Vagina (tissue), 2 donors: ENCODE data around the gene TAGLN.

ENCODE experiments used
- POLR2A ChIP-seq, 2 donors: fragments of 450-650 bp; IDR thresholded peaks; one replicate each; pipeline ENCODE4 v1.6.1; 2017; ENCODE audit warnings: antibody characterized with exemption in 2 of 2, mild to moderate bottlenecking in 2 of 2, moderate library complexity in 2 of 2
- TF ChIP-seq, protein P1 (sequence below), 3 experiments: fragments of 450-650 bp in 2 of 3; fragments of 200-600 bp in 1 of 3; sonication (generic) in 1 of 3; IDR thresholded peaks; one replicate each; pipeline ENCODE4 v1.5.1; 2017 to 2019; ENCODE audit warnings: antibody characterized with exemption in 3 of 3, mild to moderate bottlenecking in 2 of 3, moderate library complexity in 2 of 3

- TF ChIP-seq, protein P1, sequence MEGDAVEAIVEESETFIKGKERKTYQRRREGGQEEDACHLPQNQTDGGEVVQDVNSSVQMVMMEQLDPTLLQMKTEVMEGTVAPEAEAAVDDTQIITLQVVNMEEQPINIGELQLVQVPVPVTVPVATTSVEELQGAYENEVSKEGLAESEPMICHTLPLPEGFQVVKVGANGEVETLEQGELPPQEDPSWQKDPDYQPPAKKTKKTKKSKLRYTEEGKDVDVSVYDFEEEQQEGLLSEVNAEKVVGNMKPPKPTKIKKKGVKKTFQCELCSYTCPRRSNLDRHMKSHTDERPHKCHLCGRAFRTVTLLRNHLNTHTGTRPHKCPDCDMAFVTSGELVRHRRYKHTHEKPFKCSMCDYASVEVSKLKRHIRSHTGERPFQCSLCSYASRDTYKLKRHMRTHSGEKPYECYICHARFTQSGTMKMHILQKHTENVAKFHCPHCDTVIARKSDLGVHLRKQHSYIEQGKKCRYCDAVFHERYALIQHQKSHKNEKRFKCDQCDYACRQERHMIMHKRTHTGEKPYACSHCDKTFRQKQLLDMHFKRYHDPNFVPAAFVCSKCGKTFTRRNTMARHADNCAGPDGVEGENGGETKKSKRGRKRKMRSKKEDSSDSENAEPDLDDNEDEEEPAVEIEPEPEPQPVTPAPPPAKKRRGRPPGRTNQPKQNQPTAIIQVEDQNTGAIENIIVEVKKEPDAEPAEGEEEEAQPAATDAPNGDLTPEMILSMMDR (IDR thresholded peaks at IDR 0.05), result peak; percentile 74 to 85 (median 81)
- no peak for TF ChIP-seq POLR2A (IDR thresholded peaks at IDR 0.05)
Measured at GRCh38 chr11:117226388-117227385, 27.5 kb downstream of the TAGLN start.
